Hepatocyte (in vitro differentiated cells): ENCODE results near the gene TMEM255A. TPM values are rescaled to one million over a fixed set of nuclear protein-coding genes. Genes with fewer than 3 reads are reported as not detected.

ENCODE experiments used
- DNase-seq: peaks from one replicate; pipeline ENCODE4 v3.0.0-alpha.2; 2016; ENCODE audit warnings: low spot score
- H2AFZ ChIP-seq: fragments of 200-600 bp; sonication (generic); 2 replicates; pipeline ENCODE4 v1.6.0; 2016; ENCODE audit warnings: antibody characterized with exemption, mild to moderate bottlenecking
- H3K27ac ChIP-seq: fragments of 200-600 bp; sonication (generic); 2 replicates; pipeline ENCODE4 v1.5.1; 2016; ENCODE audit warnings: mild to moderate bottlenecking
- H3K27me3 ChIP-seq: fragments of 200-600 bp; sonication (generic); 2 replicates; pipeline ENCODE4 v1.6.1; 2016
- H3K36me3 ChIP-seq: fragments of 200-600 bp; sonication (generic); replicated peaks from 2 replicates; pipeline ENCODE4 v1.5.1; 2016; ENCODE audit warnings: low read depth; ENCODE audit not compliant: insufficient read depth
- H3K4me1 ChIP-seq: fragments of 200-600 bp; sonication (generic); 2 replicates; pipeline ENCODE4 v1.5.1; 2016; ENCODE audit warnings: mild to moderate bottlenecking, moderate library complexity; ENCODE audit not compliant: insufficient read depth
- H3K4me2 ChIP-seq: fragments of 200-600 bp; sonication (generic); 2 replicates; pipeline ENCODE4 v1.6.0; 2016
- H3K4me3 ChIP-seq: fragments of 200-600 bp; sonication (generic); 2 replicates; pipeline ENCODE4 v1.5.1; 2016; ENCODE audit warnings: mild to moderate bottlenecking
- H3K79me2 ChIP-seq: fragments of 200-600 bp; sonication (generic); 2 replicates; pipeline ENCODE4 v1.6.0; 2017; ENCODE audit warnings: mild to moderate bottlenecking
- H3K9me2 ChIP-seq: fragments of 200-600 bp; sonication (generic); replicated peaks from 2 replicates; pipeline ENCODE4 v1.6.0; 2017; ENCODE audit warnings: mild to moderate bottlenecking; ENCODE audit not compliant: insufficient read depth
- H3K9me3 ChIP-seq: fragments of 200-600 bp; sonication (generic); 2 replicates; pipeline ENCODE4 v1.5.1; 2016; ENCODE audit warnings: low read depth, mild to moderate bottlenecking
- H4K20me1 ChIP-seq: fragments of 200-600 bp; sonication (generic); 2 replicates; pipeline ENCODE4 v1.6.0; 2016; ENCODE audit warnings: mild to moderate bottlenecking; ENCODE audit not compliant: insufficient read depth, poor library complexity, severe bottlenecking
- CTCF ChIP-seq: fragments of 200-600 bp; sonication (generic); IDR thresholded peaks from 2 replicates; pipeline ENCODE4 v1.5.1; 2016; ENCODE audit warnings: antibody characterized with exemption, mild to moderate bottlenecking; ENCODE audit not compliant: poor library complexity
- EZH2 ChIP-seq: fragments of 200-600 bp; sonication (generic); IDR thresholded peaks from 2 replicates; pipeline ENCODE4 v1.6.1; 2016; ENCODE audit warnings: antibody characterized with exemption, mild to moderate bottlenecking, borderline replicate concordance
- EZH2phosphoT487 ChIP-seq: fragments of 200-600 bp; sonication (generic); IDR thresholded peaks from one replicate; pipeline ENCODE4 v1.6.1; 2018; ENCODE audit warnings: antibody characterized with exemption, mild to moderate bottlenecking, low read depth, moderate library complexity; ENCODE audit not compliant: unreplicated experiment, severe bottlenecking
- WGBS: methylation state at CpG from one replicate; pipeline ENCODE4 v1.1.6; 2016; ENCODE audit warnings: low lambda C conversion rate; ENCODE audit errors: missing lambda C conversion rate; 5-methylcytosine and 5-hydroxymethylcytosine counted together
- polyA plus RNA-seq: library from polyadenylated mRNA; unstranded; fragments of >200 nt; fragmentation: Nextera tagmentation; extraction: Ambion mirVana; gene quantifications from 2 replicates; pipeline ENCODE4 v1.2.1, GENCODE V29; 2016
- total RNA-seq: library from RNA; depleted of rRNA; stranded (reverse); fragments of >200 nt; gene quantifications from 2 replicates; pipeline ENCODE4 v1.2.3, GENCODE V29; 2014

The TMEM255A gene
- total and polyA plus RNA-seq, 2 experiments from 2014 or later, result 0.77 to 2.2 TPM

GRCh38 chrX:120297923-120298322, 13.3 kb downstream of the TMEM255A start:
- WGBS, result 60% methylated on average over 1 of the region's 1 CpG
- Histone ChIP-seq H3K27ac (no peak overlapping the region), H2AFZ (no peak overlapping the region), H3K4me1 (no peaks in the 10 kb centered on the region), H3K36me3 (no peaks in the 10 kb centered on the region), H4K20me1 (no peaks in the 10 kb centered on the region), H3K4me3 (no peak overlapping the region), H3K9me3 (no peaks in the 10 kb centered on the region), H3K27me3 (no peaks in the 10 kb centered on the region), H3K9me2 (no peaks in the 10 kb centered on the region), H3K4me2 (no peak overlapping the region), H3K79me2 (no peaks in the 10 kb centered on the region)
- no peak for DNase-seq
- TF ChIP-seq EZH2phosphoT487, result no peak
- no peak for TF ChIP-seq EZH2
- no peak for TF ChIP-seq CTCF

- Histone ChIP-seq H3K4me1 (no peaks in the 10 kb centered on the region), H3K79me2 (no peaks in the 10 kb centered on the region), H3K36me3 (no peaks in the 10 kb centered on the region), H3K4me3 (no peak overlapping the region), H4K20me1 (no peaks in the 10 kb centered on the region), H3K9me3 (no peaks in the 10 kb centered on the region), H3K27ac (no peak overlapping the region), H3K9me2 (no peaks in the 10 kb centered on the region), H2AFZ (no peak overlapping the region), H3K27me3 (no peaks in the 10 kb centered on the region), H3K4me2 (no peak overlapping the region)
- no peak for DNase-seq
- no peak for TF ChIP-seq EZH2
- no peak for TF ChIP-seq EZH2phosphoT487
- no peak for TF ChIP-seq CTCF
Measured at GRCh38 chrX:120294651-120295050, 16.6 kb downstream of the TMEM255A start.

- Histone ChIP-seq H3K27me3 (no peaks in the 10 kb centered on the region), H2AFZ (no peak overlapping the region), H3K27ac (no peak overlapping the region), H3K36me3 (no peaks in the 10 kb centered on the region), H3K4me1 (no peaks in the 10 kb centered on the region), H3K4me2 (no peak overlapping the region), H3K79me2 (no peaks in the 10 kb centered on the region), H3K9me2 (no peaks in the 10 kb centered on the region), H3K9me3 (no peaks in the 10 kb centered on the region), H4K20me1 (no peaks in the 10 kb centered on the region), H3K4me3 (no peak overlapping the region)
- TF ChIP-seq EZH2phosphoT487 (no peak), EZH2 (no peak), CTCF (no peak)
- no peak for DNase-seq
- WGBS, result 59% methylated on average over 2 of the region's 2 CpGs
Measured at GRCh38 chrX:120293015-120293414, 18.2 kb downstream of the TMEM255A start.

- TF ChIP-seq EZH2phosphoT487 (no peak), EZH2 (no peak), CTCF (no peak)
- DNase-seq, result no peak
- no peaks in the 10 kb centered on the region for H3K9me3 ChIP-seq
- H3K79me2 ChIP-seq, result no peaks in the 10 kb centered on the region
- no peaks in the 10 kb centered on the region for H4K20me1 ChIP-seq
- WGBS, result 70% methylated on average over 6 of the region's 6 CpGs
- H3K27me3 ChIP-seq, result no peaks in the 10 kb centered on the region
- no peak overlapping the region for H3K4me3 ChIP-seq
- H3K4me1 ChIP-seq, result no peaks in the 10 kb centered on the region
- no peak overlapping the region for H3K27ac ChIP-seq
- no peak overlapping the region for H2AFZ ChIP-seq
- no peak overlapping the region for H3K4me2 ChIP-seq
- no peaks in the 10 kb centered on the region for H3K9me2 ChIP-seq
- H3K36me3 ChIP-seq, result no peaks in the 10 kb centered on the region
Measured at GRCh38 chrX:120291211-120291610, 20.1 kb downstream of the TMEM255A start.
